GM10847 (cell line): ENCODE data around the gene DRC7.

Experiments
- POLR2A ChIP-seq: IDR thresholded peaks from 2 replicates; pipeline ENCODE4 v1.6.1; 2011; ENCODE audit not compliant: insufficient read length; ENCODE audit errors: extremely low read depth

The DRC7 gene

DNA sequence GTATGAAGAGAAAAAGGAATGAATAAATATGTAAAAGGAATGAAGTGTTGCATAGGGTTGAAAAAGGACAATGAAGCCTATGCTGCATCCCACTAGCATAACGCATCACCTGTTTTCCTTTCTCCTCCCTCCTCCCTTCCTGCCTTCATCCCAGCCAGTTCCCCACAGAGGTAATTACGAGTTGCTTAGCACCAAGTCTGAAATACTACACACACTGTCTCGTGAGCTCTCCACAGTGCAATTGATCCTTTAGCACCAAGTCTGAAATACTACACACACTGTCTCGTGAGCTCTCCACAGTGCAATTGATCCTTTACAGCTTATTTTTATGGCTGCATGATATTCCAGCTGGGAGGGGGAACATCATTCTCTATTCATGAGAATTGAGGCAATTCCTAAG, 1.1 kb upstream of the DRC7 start:
- no peak for TF ChIP-seq POLR2A

DNA sequence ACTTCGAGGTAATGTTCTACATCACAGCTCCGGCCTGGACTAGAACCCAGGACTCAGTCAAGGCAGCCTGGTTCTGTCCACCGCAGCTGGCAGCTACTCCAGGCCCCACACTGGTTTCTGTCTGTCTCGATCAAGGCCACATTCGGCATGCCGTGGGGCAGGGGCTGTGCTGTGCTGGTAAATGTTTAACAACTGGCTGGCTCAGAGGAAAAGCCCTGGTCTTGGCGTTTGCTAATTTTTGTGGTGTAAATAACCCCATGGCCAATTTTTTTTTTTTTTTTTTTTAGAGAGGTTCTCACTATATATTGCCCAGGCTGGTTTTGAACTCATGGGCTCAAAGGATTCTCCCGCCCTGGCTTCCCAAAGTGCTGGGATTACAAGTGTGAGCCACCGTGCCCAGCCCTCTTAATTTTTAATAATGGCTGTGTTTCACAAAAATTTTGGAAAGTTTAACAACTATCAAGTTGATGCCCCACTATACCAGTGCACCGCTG, 328 bp upstream of the DRC7 start:
- TF ChIP-seq POLR2A, result no peak

DNA sequence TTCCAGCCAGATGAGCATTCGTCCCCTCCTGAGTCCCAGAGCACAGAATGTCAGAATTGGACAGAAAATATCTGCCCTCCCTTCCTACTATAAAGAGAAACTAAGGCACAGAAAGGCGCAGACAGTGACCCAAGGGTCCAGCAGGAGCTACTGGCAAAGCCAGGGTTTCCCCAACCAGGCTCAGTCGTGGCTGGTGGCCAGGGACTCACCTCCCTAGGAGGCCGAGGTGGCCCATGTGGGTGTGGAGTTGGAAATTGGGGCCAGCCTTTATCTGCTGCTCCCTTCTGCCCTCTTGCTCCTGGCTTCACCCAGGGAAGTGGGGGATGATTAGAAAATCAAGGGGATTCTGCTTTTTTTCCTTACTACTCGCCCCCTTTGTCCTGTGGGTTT, 1.1 kb downstream of the DRC7 start:
- no peak for TF ChIP-seq POLR2A

DNA sequence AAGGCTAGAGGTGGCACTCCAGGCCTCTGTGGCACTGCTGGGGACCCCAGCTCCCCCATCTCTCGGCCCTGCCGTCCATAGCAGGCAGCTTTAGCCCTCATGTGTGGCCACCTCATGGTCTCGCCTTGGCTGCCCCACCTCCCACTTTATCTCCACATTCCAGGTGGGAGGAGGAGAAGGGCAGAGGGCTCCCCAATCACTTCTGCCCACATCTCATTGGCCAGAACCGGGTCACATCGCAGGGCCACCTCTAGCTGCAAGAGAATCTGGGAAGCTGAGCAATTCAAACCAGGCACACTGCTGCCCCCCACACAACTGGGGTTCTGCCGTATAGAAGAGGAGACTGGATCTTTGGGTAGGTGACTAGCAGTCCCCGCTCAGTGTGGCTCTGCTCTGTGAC, 1.6 kb downstream of the DRC7 start:
- no peak for TF ChIP-seq POLR2A

DNA sequence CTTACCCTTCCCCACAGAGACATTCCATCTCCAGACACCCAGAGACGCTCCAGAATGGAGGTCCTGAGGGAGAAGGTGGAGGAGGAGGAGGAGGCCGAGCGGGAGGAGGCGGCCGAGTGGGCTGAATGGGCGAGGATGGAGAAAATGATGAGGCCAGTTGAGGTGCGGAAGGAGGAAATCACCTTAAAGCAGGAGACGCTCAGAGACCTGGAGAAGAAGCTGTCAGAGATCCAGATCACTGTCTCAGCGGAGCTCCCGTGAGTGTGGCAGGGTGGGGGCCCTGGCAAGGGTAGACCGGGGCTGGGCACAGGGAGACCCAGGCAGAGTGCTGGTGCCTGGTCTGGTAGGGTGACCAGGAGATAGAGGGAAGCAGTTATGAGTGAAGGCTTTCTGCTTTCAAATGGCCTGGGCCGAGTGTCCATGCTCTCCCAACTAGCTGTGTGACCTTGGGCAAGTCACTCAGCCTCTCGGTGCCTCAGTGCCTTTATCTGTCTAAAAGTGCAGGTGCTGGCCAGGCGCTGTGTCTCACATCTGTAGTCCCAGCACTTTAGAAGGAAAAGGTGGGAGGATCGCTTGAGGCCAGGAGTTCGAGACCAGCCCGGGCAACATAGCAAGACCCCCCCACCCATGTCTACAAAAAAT, 3.4 kb downstream of the DRC7 start:
- TF ChIP-seq POLR2A, result no peak

DNA sequence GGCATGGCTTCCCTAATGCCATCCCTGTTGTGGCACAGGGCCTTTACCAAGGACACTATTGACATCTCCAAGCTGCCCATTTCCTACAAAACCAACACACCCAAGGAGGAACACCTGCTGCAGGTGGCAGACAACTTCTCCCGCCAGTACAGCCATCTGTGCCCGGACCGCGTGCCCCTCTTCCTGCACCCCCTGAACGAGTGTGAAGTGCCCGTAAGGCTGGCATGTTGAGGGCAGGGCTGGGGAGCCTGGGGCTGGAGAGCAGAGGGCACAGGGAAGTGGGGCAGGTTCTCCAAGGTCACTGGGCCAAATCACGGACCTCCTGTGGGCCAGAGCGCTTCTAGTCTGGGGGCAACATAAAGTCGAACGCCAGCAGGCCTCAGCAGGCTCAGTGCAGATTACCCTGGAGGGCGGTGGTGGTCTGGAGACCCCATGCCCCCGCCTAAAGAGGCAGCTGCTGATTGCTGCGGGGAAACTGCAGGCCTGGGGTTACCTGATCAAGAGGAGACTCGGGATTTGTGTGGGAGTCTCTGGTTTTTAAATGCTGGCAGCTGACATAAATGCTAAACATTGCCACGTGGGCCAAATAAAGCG, 4.3 kb downstream of the DRC7 start:
- no peak for TF ChIP-seq POLR2A

DNA sequence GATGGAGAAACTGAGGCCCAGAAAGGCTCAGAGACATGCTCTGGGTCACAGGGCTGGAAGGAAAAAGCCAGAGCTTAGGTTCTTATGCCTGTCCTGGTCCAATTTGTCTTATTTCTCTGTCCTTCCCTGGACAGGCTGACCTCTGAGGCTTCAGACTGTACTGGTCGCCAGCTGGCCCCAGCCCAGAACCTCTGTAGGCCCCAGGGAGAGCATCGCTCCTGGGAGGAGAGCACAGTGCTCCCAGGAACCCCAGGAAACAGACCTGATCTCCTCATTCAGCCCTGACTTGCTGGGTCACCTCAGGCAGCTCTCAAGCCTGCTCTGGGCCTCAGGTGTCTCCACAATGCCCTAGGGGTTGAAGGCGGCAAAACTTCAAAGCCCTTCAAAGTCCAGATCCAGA, 4.9 kb downstream of the DRC7 start:
- TF ChIP-seq POLR2A, result no peak

DNA sequence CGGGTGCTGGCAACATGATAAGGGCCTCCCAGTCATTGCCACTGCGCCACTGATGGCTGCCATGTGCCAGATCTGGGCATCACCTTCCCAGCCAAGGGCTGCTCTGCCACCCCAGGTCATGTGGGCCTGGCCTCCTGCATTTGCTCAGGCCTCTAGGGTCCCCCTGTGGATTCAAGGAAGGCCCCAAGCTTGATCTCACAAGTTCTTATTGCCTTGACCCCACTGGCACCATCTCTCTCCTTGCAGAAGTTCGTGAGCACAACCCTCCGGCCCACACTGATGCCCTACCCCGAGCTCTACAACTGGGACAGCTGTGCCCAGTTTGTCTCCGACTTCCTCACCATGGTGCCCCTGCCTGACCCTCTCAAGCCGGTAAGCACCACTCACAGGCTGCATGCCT, 5.3 kb downstream of the DRC7 start:
- TF ChIP-seq POLR2A, result no peak

DNA sequence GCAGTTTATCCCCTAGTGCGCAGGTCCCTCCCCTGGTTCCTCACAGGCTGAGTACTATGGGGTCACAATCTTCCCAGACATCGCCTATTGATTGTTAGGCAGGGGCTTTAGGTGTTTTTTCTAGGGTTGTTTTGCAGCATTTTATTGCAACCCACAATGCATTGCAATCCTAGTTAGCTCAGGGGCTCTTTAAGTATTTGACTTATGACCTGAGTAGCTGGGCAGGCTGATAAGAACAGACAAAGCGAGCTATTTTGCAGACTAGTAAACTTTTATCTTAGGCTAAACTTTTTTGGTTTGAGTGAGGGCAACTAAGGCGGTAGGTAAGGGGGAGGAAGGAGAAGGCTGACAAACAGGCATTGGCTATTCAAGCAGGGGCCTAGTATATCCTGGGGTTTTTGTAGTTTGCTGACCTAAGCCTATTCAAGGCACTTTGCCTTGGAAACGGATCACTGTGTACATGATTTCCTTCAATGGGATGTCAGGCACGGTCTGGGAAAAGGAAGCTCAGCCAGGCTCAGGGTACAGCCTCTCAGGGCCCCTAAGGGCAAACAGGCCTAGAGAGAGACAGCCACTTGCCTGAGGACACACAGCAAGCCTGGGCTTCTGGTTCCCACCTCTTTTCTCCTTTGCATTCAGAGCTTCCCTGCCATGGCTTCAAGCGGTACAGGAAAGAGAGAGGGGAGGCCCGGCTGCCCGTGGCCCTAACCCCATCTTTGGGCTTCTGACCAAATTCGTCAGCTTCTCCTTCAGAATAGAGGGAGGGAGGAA, 6.4 kb downstream of the DRC7 start:
- TF ChIP-seq POLR2A, result no peak

DNA sequence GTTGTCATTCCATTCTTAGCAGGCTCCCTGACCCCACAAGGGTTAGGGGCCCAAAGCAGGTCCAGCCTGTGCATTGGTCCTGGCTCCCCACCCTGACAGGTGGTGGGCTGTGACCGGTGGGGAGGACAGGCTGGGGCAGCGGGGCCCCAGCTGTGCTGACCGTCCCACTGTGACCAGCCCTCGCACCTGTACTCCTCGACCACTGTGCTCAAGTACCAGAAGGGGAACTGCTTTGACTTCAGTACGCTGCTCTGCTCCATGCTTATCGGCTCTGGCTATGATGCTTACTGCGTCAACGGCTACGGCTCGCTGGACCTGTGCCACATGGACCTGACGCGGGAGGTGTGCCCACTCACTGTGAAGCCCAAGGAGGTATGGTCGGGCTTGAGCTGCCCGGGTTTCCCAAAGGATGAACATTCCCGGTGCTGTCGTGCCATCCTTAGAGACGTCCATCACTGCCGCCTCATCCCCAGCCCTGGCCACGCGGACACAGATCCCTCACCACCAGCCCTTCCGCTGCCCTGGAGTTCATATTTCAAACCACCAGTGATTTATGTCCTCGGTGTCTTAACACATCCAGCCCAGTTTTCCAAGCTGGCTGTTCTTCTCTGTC, 7.3 kb downstream of the DRC7 start:
- no peak for TF ChIP-seq POLR2A

DNA sequence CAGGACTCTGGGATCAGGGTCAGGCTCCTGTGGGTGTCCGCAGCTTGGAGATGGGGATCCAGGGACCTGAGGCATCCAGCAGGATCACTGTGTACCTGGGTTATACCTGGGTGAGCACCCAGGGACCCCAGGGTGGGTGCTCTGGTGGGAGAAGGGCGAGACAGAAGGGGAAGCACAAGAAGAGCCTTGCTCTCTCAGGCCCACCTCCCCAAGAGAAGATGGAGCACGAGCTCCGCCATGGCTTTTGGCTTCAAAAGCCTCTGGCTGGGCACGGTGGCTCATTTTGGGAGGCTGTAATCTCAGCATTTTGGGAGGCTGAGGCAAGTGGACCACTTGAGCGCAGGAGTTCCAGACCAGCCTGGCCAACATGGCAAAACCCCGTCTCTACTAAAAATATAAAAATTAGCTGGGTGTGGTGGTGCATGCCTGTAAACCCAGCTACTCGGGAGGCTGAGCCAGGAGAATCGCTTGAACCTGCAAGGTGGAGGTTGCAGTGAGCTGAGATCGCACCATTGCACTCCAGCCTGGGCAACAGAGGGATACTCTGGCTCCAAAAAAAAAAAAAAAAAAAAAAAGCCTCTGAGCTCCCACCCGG, 8.9 kb downstream of the DRC7 start:
- no peak for TF ChIP-seq POLR2A

DNA sequence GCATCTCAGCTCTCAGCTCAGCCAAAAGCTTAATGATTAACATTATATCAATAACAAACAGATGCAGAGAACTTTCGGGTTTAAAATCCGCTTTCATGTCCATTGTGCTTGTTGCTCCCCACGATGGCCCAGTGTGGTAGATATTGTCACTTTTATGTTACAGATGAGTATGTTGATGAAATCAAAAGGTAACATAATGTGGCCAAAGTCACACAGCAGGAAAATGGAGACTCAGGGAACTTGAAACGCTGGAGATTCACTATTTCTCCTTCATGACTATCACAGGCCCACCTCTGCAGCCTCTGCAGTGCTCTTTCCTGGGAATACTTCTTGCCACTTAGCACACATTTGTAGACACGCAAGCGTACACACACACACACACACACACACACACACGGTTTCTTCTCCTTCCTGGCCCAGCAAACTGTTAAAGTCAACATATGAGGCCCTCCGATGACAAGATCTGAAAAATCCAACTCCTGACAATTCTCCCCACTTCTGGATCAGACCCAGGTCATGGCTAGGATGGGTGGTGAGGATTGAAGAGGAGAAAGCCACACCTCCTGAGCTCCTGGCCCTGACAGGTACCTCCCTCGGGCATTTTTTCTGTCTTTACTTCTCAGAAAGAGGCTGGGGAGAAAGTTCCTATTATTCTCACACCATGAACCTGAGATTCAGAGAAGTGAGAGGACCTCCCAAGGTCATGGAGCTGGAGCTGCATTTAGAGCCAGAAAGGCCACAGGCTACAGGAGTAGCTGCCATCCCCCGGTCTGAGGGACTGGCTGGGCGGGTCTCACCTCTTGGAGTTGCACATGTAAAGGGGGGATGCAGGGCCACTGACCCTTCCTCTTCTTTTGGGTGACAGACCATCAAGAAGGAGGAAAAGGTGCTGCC, 9.7 kb downstream of the DRC7 start:
- TF ChIP-seq POLR2A, result no peak

DNA sequence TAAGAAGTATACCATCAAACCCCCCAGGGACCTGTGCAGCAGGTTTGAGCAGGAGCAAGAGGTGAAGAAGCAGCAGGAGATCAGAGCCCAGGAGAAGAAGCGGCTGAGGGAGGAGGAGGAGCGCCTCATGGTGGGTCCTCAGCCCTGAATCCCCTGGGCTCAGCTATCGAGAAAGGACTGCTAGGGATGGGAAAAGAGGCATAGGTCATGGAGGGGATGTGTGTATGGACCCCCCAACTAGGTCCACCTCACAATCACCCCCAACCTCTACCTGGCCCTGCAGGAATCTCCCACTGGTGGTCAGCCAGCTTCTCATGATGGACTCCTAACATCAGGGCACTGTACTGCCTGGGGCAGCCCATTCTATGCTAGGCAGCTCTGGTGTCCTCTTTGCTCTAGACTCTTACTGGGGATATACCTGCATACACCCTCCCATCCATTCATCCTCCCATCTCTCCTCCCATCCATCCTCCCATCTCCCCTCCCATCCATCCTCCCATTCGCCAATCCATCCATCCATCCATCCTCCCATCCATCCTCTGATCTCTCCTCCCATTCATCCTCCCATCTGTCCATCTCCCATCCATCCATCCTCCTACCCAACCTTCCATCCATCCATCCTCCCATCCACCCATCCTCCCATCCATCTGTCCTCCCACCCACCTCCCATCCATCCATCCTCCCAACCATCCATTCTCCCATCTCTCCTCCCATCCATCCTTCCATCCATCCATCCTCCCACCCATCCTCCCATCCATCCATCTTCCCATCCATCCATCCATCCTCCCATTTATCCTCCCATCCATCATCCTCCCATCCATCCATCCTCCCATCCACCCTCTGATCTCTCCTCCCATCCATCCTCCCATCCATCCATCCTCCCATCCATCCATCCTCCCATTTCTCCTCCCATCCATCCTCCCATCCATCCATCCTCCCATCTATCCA, 10.6 kb downstream of the DRC7 start:
- TF ChIP-seq POLR2A, result no peak

DNA sequence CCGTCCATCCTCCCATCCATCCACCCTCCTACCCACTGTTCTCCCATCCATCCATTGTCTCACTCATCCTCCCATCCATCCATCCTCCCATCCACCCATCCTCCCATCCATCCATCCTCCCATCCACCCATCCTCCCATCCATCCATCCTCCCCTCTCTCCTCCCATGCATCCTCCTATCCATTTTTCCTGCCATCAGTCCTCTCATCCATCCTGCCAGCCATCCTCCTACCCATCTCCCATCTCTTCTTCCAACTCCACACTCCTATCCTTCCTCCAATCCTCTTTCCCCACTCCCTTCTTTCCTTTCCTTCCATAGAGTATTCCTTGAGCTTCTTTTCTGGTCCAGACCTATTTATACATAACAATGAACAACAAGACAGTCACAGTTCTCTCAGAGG, 12.1 kb downstream of the DRC7 start:
- TF ChIP-seq POLR2A, result no peak

DNA sequence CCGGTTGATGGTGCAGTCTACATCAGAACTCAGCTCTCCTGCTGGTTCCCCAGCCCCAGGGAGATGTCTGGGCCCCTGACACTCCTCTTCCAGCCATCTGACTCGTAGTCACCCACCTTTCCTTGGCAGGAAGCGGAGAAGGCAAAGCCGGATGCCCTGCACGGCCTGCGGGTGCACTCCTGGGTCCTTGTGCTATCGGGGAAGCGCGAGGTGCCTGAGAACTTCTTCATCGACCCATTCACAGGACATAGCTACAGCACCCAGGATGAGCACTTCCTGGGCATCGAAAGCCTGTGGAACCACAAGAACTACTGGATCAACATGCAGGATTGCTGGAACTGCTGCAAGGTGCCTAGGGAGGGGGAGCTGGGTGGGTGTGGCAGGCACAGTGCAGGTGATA, 12.7 kb downstream of the DRC7 start:
- TF ChIP-seq POLR2A, result no peak
